ENCODE measurements around the gene NTSR2. TPM values are rescaled to one million over a fixed set of nuclear protein-coding genes. Genes with fewer than 3 reads are reported as not detected.

The NTSR2 gene
- total RNA-seq, 1 donor from 2014 or later: not detected

- Mint-ChIP-seq H3K27ac (ENCODE audit: unreplicated experiment) (no peak overlapping the region), H3K27me3 (ENCODE audit: low read depth, unreplicated experiment) (peaks cover 9% of the 10 kb centered on the region), H3K4me3 (ENCODE audit: unreplicated experiment) (no peak overlapping the region), H3K36me3 (ENCODE audit: low read depth, unreplicated experiment) (no peaks in the 10 kb centered on the region), H3K9me3 (ENCODE audit: unreplicated experiment) (peaks cover 2% of the 10 kb centered on the region), H3K4me1 (ENCODE audit: low read depth, unreplicated experiment) (peaks cover 12% of the 10 kb centered on the region)
- DNase-seq (ENCODE audit: low read depth) (no peak), FAIRE-seq (no peak)
- Histone ChIP-seq H3K27ac (ENCODE audit: low read depth, low read length) (no peak overlapping the region), H3K4me1 (ENCODE audit: insufficient read depth, low read length) (peaks cover 30% of the 10 kb centered on the region), H3K27me3 (ENCODE audit: insufficient read depth, low read length) (no peaks in the 10 kb centered on the region), H3K4me2 (ENCODE audit: low read length) (no peak overlapping the region), H3K36me3 (ENCODE audit: insufficient read depth, low read length) (no peaks in the 10 kb centered on the region), H3K9me3 (ENCODE audit: insufficient read depth, low read depth, low read length) (no peaks in the 10 kb centered on the region), H3K79me2 (ENCODE audit: insufficient read depth, low read length) (no peaks in the 10 kb centered on the region), H4K20me1 (ENCODE audit: insufficient read depth, low read length) (no peaks in the 10 kb centered on the region), H3K9ac (ENCODE audit: low read length) (no peak overlapping the region), H3K4me3 (ENCODE audit: insufficient read depth, low read depth, low read length) (no peak overlapping the region), H2AFZ (ENCODE audit: low read depth, low read length) (no peak overlapping the region)
- TF ChIP-seq EZH2 (IDR thresholded peaks at IDR 0.05; ENCODE audit: insufficient read depth, low read length): no peak
- no peak for TF ChIP-seq CTCF (IDR thresholded peaks at IDR 0.05; ENCODE audit: insufficient read depth, low read depth, low read length)
These were observed 30.0 kb upstream of the NTSR2 start for GRCh38 chr2:11699686-11700670.

GRCh38 chr2:11698009-11698922 is 28.3 kb upstream of the NTSR2 start:
- Histone ChIP-seq H3K4me3 (ENCODE audit: insufficient read depth, low read depth, low read length) (no peak overlapping the region), H4K20me1 (ENCODE audit: insufficient read depth, low read length) (no peaks in the 10 kb centered on the region), H3K79me2 (ENCODE audit: insufficient read depth, low read length) (no peaks in the 10 kb centered on the region), H3K9ac (ENCODE audit: low read length) (peak overlapping the region; percentile 23), H3K27ac (ENCODE audit: low read depth, low read length) (peak overlapping the region; percentile 68), H3K4me1 (ENCODE audit: insufficient read depth, low read length) (peaks cover 27% of the 10 kb centered on the region), H3K36me3 (ENCODE audit: insufficient read depth, low read length) (no peaks in the 10 kb centered on the region), H3K9me3 (ENCODE audit: insufficient read depth, low read depth, low read length) (no peaks in the 10 kb centered on the region), H3K27me3 (ENCODE audit: insufficient read depth, low read length) (no peaks in the 10 kb centered on the region), H2AFZ (ENCODE audit: low read depth, low read length) (peak overlapping the region; percentile 74), H3K4me2 (ENCODE audit: low read length) (peak overlapping the region; percentile 64)
- no peaks in the 10 kb centered on the region for H3K36me3 Mint-ChIP-seq (ENCODE audit: low read depth, unreplicated experiment)
- TF ChIP-seq CTCF (IDR thresholded peaks at IDR 0.05; ENCODE audit: insufficient read depth, low read depth, low read length) (no peak), EZH2 (IDR thresholded peaks at IDR 0.05; ENCODE audit: insufficient read depth, low read length) (no peak)
- peaks cover 10% of the 10 kb centered on the region for H3K4me1 Mint-ChIP-seq (ENCODE audit: low read depth, unreplicated experiment)
- FAIRE-seq (no peak), DNase-seq (ENCODE audit: low read depth) (peak; percentile 68)
- H3K27me3 Mint-ChIP-seq (ENCODE audit: low read depth, unreplicated experiment): peaks cover 4% of the 10 kb centered on the region
- no peak overlapping the region for H3K27ac Mint-ChIP-seq (ENCODE audit: unreplicated experiment)
- peaks cover 2% of the 10 kb centered on the region for H3K9me3 Mint-ChIP-seq (ENCODE audit: unreplicated experiment)
- H3K4me3 Mint-ChIP-seq (ENCODE audit: unreplicated experiment): no peak overlapping the region
